ENCODE data around the gene FLT3. TPM values are rescaled to one million over a fixed set of nuclear protein-coding genes. Genes with fewer than 3 reads are reported as not detected.
"Not testable (repeated sequence)": the region's sequence is repeated elsewhere in the genome, so short reads cannot be mapped to it uniquely, and the experiment has no call there.

The FLT3 gene
- total RNA-seq, 2 experiments from 2014 or later, result not detected

- Mint-ChIP-seq H3K9me3 (no peaks in the 10 kb centered on the region), H3K27ac (no peak overlapping the region), H3K4me3 (no peak overlapping the region), H3K27me3 (peaks cover 77% of the 10 kb centered on the region), H3K36me3 (ENCODE audit: low read depth) (no peaks in the 10 kb centered on the region), H3K4me1 (ENCODE audit: low read depth) (peaks cover 22% of the 10 kb centered on the region)
- DNase-seq (no peak), ATAC-seq (no peak)
- TF ChIP-seq CTCF (IDR thresholded peaks at IDR 0.05), result no peak
- CTCF ChIA-PET, result interaction anchor here (1.5 to 7.0 kb wide), 3 partner anchors 13 to 136 kb away, joined by 3 to 46 read pairs (median 5); no protein-coding TSS in a partner anchor
- POLR2A ChIA-PET, result no interaction called here
- intact Hi-C loops (cut with micrococcal nuclease), result loop anchor here (5.0 kb wide), 2 partner anchors 39 to 169 kb away; no protein-coding TSS in a partner anchor
Measured at GRCh38 chr13:27966641-27967202, 133.7 kb downstream of the FLT3 start.

GRCh38 chr13:27965740-27966640 lies 134.4 kb downstream of the FLT3 start:
- POLR2A ChIA-PET, result no interaction called here
- DNase-seq, result no peak
- no peak overlapping the region for H3K4me3 Mint-ChIP-seq
- TF ChIP-seq CTCF (IDR thresholded peaks at IDR 0.05), result no peak
- H3K4me1 Mint-ChIP-seq (ENCODE audit: low read depth), result peaks cover 22% of the 10 kb centered on the region
- H3K27ac Mint-ChIP-seq, result no peak overlapping the region
- no peaks in the 10 kb centered on the region for H3K9me3 Mint-ChIP-seq
- CTCF ChIA-PET, result interaction anchor here (0.8 to 1.8 kb wide), 5 partner anchors 11 to 136 kb away, joined by 3 to 9 read pairs (median 3); no protein-coding TSS in a partner anchor
- no peaks in the 10 kb centered on the region for H3K36me3 Mint-ChIP-seq (ENCODE audit: low read depth)
- intact Hi-C loops (cut with micrococcal nuclease), result loop anchor here (5.0 kb wide), 2 partner anchors 39 to 169 kb away; no protein-coding TSS in a partner anchor
- no peak for ATAC-seq
- peaks cover 77% of the 10 kb centered on the region for H3K27me3 Mint-ChIP-seq

GRCh38 chr13:27965343-27965739 lies 135.0 kb downstream of the FLT3 start:
- no peak for DNase-seq
- intact Hi-C loops (cut with micrococcal nuclease), result loop anchor here (5.0 kb wide), 2 partner anchors 38 to 168 kb away; no protein-coding TSS in a partner anchor

GRCh38 chr13:27964741-27965323 lies 135.5 kb downstream of the FLT3 start:
- ATAC-seq (no peak), DNase-seq (no peak)
- H3K27ac Mint-ChIP-seq, result no peak overlapping the region
- H3K4me1 Mint-ChIP-seq (ENCODE audit: low read depth), result peaks cover 22% of the 10 kb centered on the region
- TF ChIP-seq CTCF (IDR thresholded peaks at IDR 0.05), result no peak
- CTCF ChIA-PET, result interaction anchor here (0.8 to 1.8 kb wide), 4 partner anchors 10 to 980 kb away, joined by 3 to 9 read pairs (median 4); no protein-coding TSS in a partner anchor
- H3K9me3 Mint-ChIP-seq, result no peaks in the 10 kb centered on the region
- peaks cover 70% of the 10 kb centered on the region for H3K27me3 Mint-ChIP-seq
- no peaks in the 10 kb centered on the region for H3K36me3 Mint-ChIP-seq (ENCODE audit: low read depth)
- intact Hi-C loops (cut with micrococcal nuclease), result loop anchor here (5.0 kb wide), 2 partner anchors 38 to 168 kb away; no protein-coding TSS in a partner anchor
- H3K4me3 Mint-ChIP-seq, result no peak overlapping the region
- POLR2A ChIA-PET, result no interaction called here

More at GRCh38 chr13:27965343-27965739, 135.0 kb downstream of the FLT3 start:
- Mint-ChIP-seq H3K4me1 (ENCODE audit: low read depth) (peaks cover 19% of the 10 kb centered on the region), H3K27ac (no peak overlapping the region), H3K4me3 (no peak overlapping the region), H3K9me3 (no peaks in the 10 kb centered on the region), H3K27me3 (peaks cover 71% of the 10 kb centered on the region), H3K36me3 (ENCODE audit: low read depth) (no peaks in the 10 kb centered on the region)
- ChIA-PET CTCF (interaction anchor here (0.9 to 1.8 kb wide), 4 partner anchors 11 to 135 kb away, joined by 3 to 9 read pairs (median 4); no protein-coding TSS in a partner anchor), POLR2A (no interaction called here)
- no peak for ATAC-seq
- TF ChIP-seq CTCF (IDR thresholded peaks at IDR 0.05), result no peak

- ATAC-seq, H3K27ac Mint-ChIP-seq, H3K9me3 Mint-ChIP-seq: not testable (repeated sequence)
Measured at GRCh38 chr13:27964206-27964605, 136.2 kb downstream of the FLT3 start.

More at GRCh38 chr13:27964206-27964605, 136.2 kb downstream of the FLT3 start:
- peaks cover 69% of the 10 kb centered on the region for H3K27me3 Mint-ChIP-seq
- POLR2A ChIA-PET; H3K36me3 Mint-ChIP-seq (ENCODE audit: low read depth); DNase-seq; H3K4me3 Mint-ChIP-seq; intact Hi-C loops (cut with micrococcal nuclease): not testable (repeated sequence)
- H3K4me1 Mint-ChIP-seq (ENCODE audit: low read depth), result peaks cover 20% of the 10 kb centered on the region
- CTCF ChIA-PET, result interaction anchor here (0.8 to 1.8 kb wide), 3 partner anchors 10 to 979 kb away, joined by 3 to 9 read pairs (median 3); no protein-coding TSS in a partner anchor
